Spleen (tissue), 11 donors: ENCODE measurements around the gene UCK1. TPM values are rescaled to one million over a fixed set of nuclear protein-coding genes. Genes with fewer than 3 reads are reported as not detected.

Source experiments
- DNase-seq: peaks from one replicate; pipeline ENCODE4 v3.0.0-alpha.2; 2020
- H3K27ac ChIP-seq, 8 donors: fragments of 200-600 bp; sonication (generic) in 7 of 8; 1 replicate in 4 of 8; 2 replicates in 4 of 8; pipeline versions ENCODE4 v1.5.0 to v1.8.0; 2016 to 2021; ENCODE audit warnings: inconsistent platforms in 4 of 8, mild to moderate bottlenecking in 4 of 8, moderate library complexity in 1 of 8
- H3K27me3 ChIP-seq, 7 donors: fragments of 200-600 bp; sonication (generic) in 6 of 7; replicated peaks in 1 of 7; 1 replicate in 4 of 7; 2 replicates in 3 of 7; pipeline versions ENCODE4 v1.5.0 to v1.8.0; 2016 to 2021; ENCODE audit warnings: inconsistent platforms in 3 of 7, mild to moderate bottlenecking in 1 of 7
- H3K36me3 ChIP-seq, 6 donors: fragments of 200-600 bp; sonication (generic) in 5 of 6; 1 replicate in 4 of 6; 2 replicates in 2 of 6; pipeline versions ENCODE4 v1.5.0 to v1.8.0; 2016 to 2021; ENCODE audit warnings: inconsistent platforms in 2 of 6
- H3K4me1 ChIP-seq, 6 donors: fragments of 200-600 bp; sonication (generic) in 5 of 6; 1 replicate in 3 of 6; 2 replicates in 3 of 6; pipeline versions ENCODE4 v1.5.0 to v1.8.0; 2016 to 2021; ENCODE audit warnings: inconsistent platforms in 3 of 6
- H3K4me3 ChIP-seq, 8 donors: fragments of 200-600 bp; sonication (generic) in 7 of 8; 1 replicate in 4 of 8; 2 replicates in 4 of 8; pipeline versions ENCODE4 v1.5.0 to v1.8.0; 2016 to 2021; ENCODE audit warnings: inconsistent platforms in 4 of 8, mild to moderate bottlenecking in 4 of 8, moderate library complexity in 2 of 8
- H3K9me3 ChIP-seq, 8 donors: fragments of 200-600 bp; sonication (generic) in 7 of 8; 1 replicate in 4 of 8; 2 replicates in 4 of 8; pipeline versions ENCODE4 v1.5.0 to v1.8.0; 2016 to 2021; ENCODE audit warnings: inconsistent platforms in 4 of 8
- CTCF ChIP-seq, 11 experiments: fragments of 200-600 bp in 7 of 11; fragments of 450-650 bp in 4 of 11; sonication (generic) in 4 of 11; IDR thresholded peaks in 8 of 11; conservative IDR thresholded peaks in 3 of 11; 1 replicate in 7 of 11; 2 replicates in 4 of 11; pipeline versions ENCODE4 v1.4.0 to v1.8.0; 2016 to 2021; ENCODE audit warnings: antibody characterized with exemption in 11 of 11, inconsistent platforms in 4 of 11, mild to moderate bottlenecking in 1 of 11
- POLR2A ChIP-seq, 3 donors: fragments of 450-650 bp; IDR thresholded peaks; one replicate each; pipeline ENCODE4 v1.5.1; 2017; ENCODE audit warnings: antibody characterized with exemption in 3 of 3, mild to moderate bottlenecking in 1 of 3
- POLR2AphosphoS5 ChIP-seq, 3 donors: sonication (generic); formaldehyde crosslinking; IDR thresholded peaks; one replicate each; pipeline ENCODE4 v1.5.1; 2017; ENCODE audit warnings: antibody characterized with exemption in 3 of 3
- WGBS, 5 donors: extraction: QIAGEN DNeasy Blood & Tissue Kit in 3 of 5; methylation state at CpG; one replicate each; pipeline versions ENCODE4 v1.1.5 to v1.1.7; 2013 to 2018; 5-methylcytosine and 5-hydroxymethylcytosine counted together
- intact Hi-C: fragments of 100-400 bp; cut with DNase I; formaldehyde crosslinking; loops from one replicate; pipeline ENCODE4 v1.15.0; 2023; ENCODE audit warnings: low total_unique reads
- polyA plus RNA-seq, 3 donors: library from polyadenylated mRNA; stranded (reverse); fragments of 200-250 nt; gene quantifications; one replicate each; pipeline ENCODE4 v1.2.1, GENCODE V29; 2013
- total RNA-seq, 7 donors: library from RNA; depleted of rRNA in 3 of 7; stranded (reverse); fragments of >200 nt in 3 of 7; fragmentation: NEBNext Ultra II Directional in 4 of 7; extraction: Animal tissue kit (Norgen Biotek cat#: 25700) in 4 of 7; gene quantifications; one replicate each; pipeline versions ENCODE4 v1.1.0 to v1.2.1, GENCODE V29; 2016 to 2021
- donor health status: healthy with polysubstance abuse.
- donor health status: DM: no; HTN: no; CAD: no; lungs with moderate emphysema.
- donor health status: DM: no; HTN: no; CAD: no.
- donor health status: Bipolar disorder and iron deficiency.
- donor health status: healthy.
- donor health status: DM: no; HTN: no; CAD: no.
- donor health status: DM: yes; HTN: yes; CAD: no.

UCK1 gene
- total and polyA plus RNA-seq, 10 donors, result 20.3 to 32.9 (median 23.8) TPM

- 91 to 94% (median 91%) methylated on average over 19 of the region's 19 CpGs for WGBS, 5 donors
- Histone ChIP-seq H3K36me3 (peaks cover 0 to 92% (median 84%) of the 10 kb centered on the region in 6 donors), H3K27ac (no peak overlapping the region), H3K27me3 (no peaks in the 10 kb centered on the region), H3K9me3 (no peaks in the 10 kb centered on the region), H3K4me1 (peaks cover 9 to 26% (median 16%) of the 10 kb centered on the region in 6 donors), H3K4me3 (no peak overlapping the region)
- TF ChIP-seq CTCF (IDR thresholded peaks at IDR 0.05 in 8 of 11, conservative IDR thresholded peaks at IDR 0.05 in 3 of 11) (no peak), POLR2A (IDR thresholded peaks at IDR 0.05) (no peak), POLR2AphosphoS5 (IDR thresholded peaks at IDR 0.05) (no peak)
- intact Hi-C loops, result no loop called here
- no peak for DNase-seq
These were observed 5.2 kb downstream of the UCK1 start for GRCh38 chr9:131525643-131526565.

GRCh38 chr9:131524665-131525315, 6.3 kb downstream of the UCK1 start:
- WGBS, 5 donors, result 78 to 90% (median 86%) methylated on average over 6 to 23 of the region's 23 CpGs
- Histone ChIP-seq H3K4me1 (peaks cover 2 to 16% (median 7%) of the 10 kb centered on the region in 6 donors), H3K27ac (no peak overlapping the region), H3K9me3 (no peaks in the 10 kb centered on the region), H3K4me3 (no peak overlapping the region), H3K27me3 (no peaks in the 10 kb centered on the region), H3K36me3 (peaks cover 0 to 100% (median 94%) of the 10 kb centered on the region in 6 donors)
- intact Hi-C loops, result no loop called here
- TF ChIP-seq POLR2AphosphoS5 (IDR thresholded peaks at IDR 0.05) (peak in 1 of 3 donors; percentile 41), CTCF (IDR thresholded peaks at IDR 0.05 in 8 of 11, conservative IDR thresholded peaks at IDR 0.05 in 3 of 11) (no peak), POLR2A (IDR thresholded peaks at IDR 0.05) (no peak)
- no peak for DNase-seq

- WGBS, 5 donors, result 87 to 89% (median 88%) methylated on average over 26 to 29 of the region's 29 CpGs
- Histone ChIP-seq H3K27ac (no peak overlapping the region), H3K36me3 (peaks cover 0 to 100% (median 96%) of the 10 kb centered on the region in 6 donors), H3K4me1 (peaks cover 0 to 13% (median under 1%) of the 10 kb centered on the region in 6 donors), H3K4me3 (no peak overlapping the region), H3K27me3 (no peaks in the 10 kb centered on the region), H3K9me3 (no peaks in the 10 kb centered on the region)
- intact Hi-C loops, result no loop called here
- DNase-seq, result no peak
- TF ChIP-seq CTCF (IDR thresholded peaks at IDR 0.05 in 8 of 11, conservative IDR thresholded peaks at IDR 0.05 in 3 of 11) (no peak), POLR2A (IDR thresholded peaks at IDR 0.05) (no peak), POLR2AphosphoS5 (IDR thresholded peaks at IDR 0.05) (peak in 2 of 3 donors; percentile 6 to 62)
These were observed 7.3 kb downstream of the UCK1 start for GRCh38 chr9:131523451-131524435.
